Fibroblast of the conjunctiva (primary cell): ENCODE measurements around the gene PRKX.
"Not testable (repeated sequence)": the region's sequence is repeated elsewhere in the genome, so short reads cannot be mapped to it uniquely, and the experiment has no call there.

Experiments
- DNase-seq: peaks from one replicate; pipeline ENCODE4 v3.0.0-alpha.2; 2010; ENCODE audit warnings: low read depth

PRKX gene

GRCh38 chrX:3653111-3653510 is 60.3 kb downstream of the PRKX start:
- no peak for DNase-seq

GRCh38 chrX:3651277-3651676 is 62.2 kb downstream of the PRKX start:
- peak; percentile 27 for DNase-seq

GRCh38 chrX:3648084-3648483 is 65.4 kb downstream of the PRKX start:
- no peak for DNase-seq

- not testable (repeated sequence) for DNase-seq
These were observed 73.4 kb downstream of the PRKX start for GRCh38 chrX:3639858-3640631.

GRCh38 chrX:3639236-3639635 is 74.2 kb downstream of the PRKX start:
- no peak for DNase-seq

- DNase-seq, result peak; percentile 34
These were observed 75.1 kb downstream of the PRKX start for GRCh38 chrX:3638280-3638873.

- DNase-seq, result no peak
These were observed 76.6 kb downstream of the PRKX start for GRCh38 chrX:3636803-3637202.

GRCh38 chrX:3631196-3631595 is 82.3 kb downstream of the PRKX start:
- no peak for DNase-seq

GRCh38 chrX:3627594-3627993 is 85.9 kb downstream of the PRKX start:
- no peak for DNase-seq

GRCh38 chrX:3621414-3621813 is 92.0 kb downstream of the PRKX start:
- no peak for DNase-seq

GRCh38 chrX:3611744-3612143 is 101.7 kb downstream of the PRKX start:
- DNase-seq, result not testable (repeated sequence)

- peak; percentile 20 for DNase-seq
These were observed 103.6 kb downstream of the PRKX start for GRCh38 chrX:3609810-3610209.

- DNase-seq, result no peak
These were observed 110.3 kb downstream of the PRKX start for GRCh38 chrX:3603026-3603661.

GRCh38 chrX:3599802-3600430 is 113.5 kb downstream of the PRKX start:
- no peak for DNase-seq

GRCh38 chrX:3598709-3599108 is 114.7 kb downstream of the PRKX start:
- DNase-seq, result no peak

GRCh38 chrX:3598046-3598605 is 115.3 kb downstream of the PRKX start:
- DNase-seq, result no peak

- no peak for DNase-seq
These were observed 121.3 kb downstream of the PRKX start for GRCh38 chrX:3592184-3592583.

GRCh38 chrX:3589474-3589873 is 124.0 kb downstream of the PRKX start:
- DNase-seq, result no peak

GRCh38 chrX:3585719-3586118 is 127.7 kb downstream of the PRKX start:
- DNase-seq, result no peak

- DNase-seq, result no peak
These were observed 128.9 kb downstream of the PRKX start for GRCh38 chrX:3584415-3584996.

GRCh38 chrX:3582451-3582850 is 131.0 kb downstream of the PRKX start:
- DNase-seq, result no peak

- no peak for DNase-seq
These were observed 131.8 kb downstream of the PRKX start for GRCh38 chrX:3581609-3582108.
